Stimulated activated CD4-positive, alpha-beta T cell treated with anti-CD3 and anti-CD28 coated beads, TNF-alpha, amount 100 ng/mL, for 1 hour (primary cell): ENCODE measurements around the gene UGT1A4.

ENCODE experiments used
- DNase-seq, 3 donors: peaks; one replicate each; pipeline ENCODE4 v3.0.0-alpha.2; 2020; ENCODE audit warnings: low read depth in 3 of 3, low spot score in 1 of 3

UGT1A4 gene

GRCh38 chr2:233718552-233718951 is at the start of gene UGT1A4:
UGT1A4 (plus strand) TSS chr2:233718736; CDS start chr2:233718821, 85 bp downstream.
- no peak for DNase-seq

GRCh38 chr2:233671290-233672161 is 47.0 kb upstream of the UGT1A4 start, which contains the start of gene UGT1A9:
UGT1A9 (plus strand) TSS chr2:233671898; CDS start chr2:233671935, 37 bp downstream.
- no peak for DNase-seq

- no peak for DNase-seq
Measured at GRCh38 chr2:233672886-233673285, 45.6 kb upstream of the UGT1A4 start.

GRCh38 chr2:233673896-233674295 is 44.6 kb upstream of the UGT1A4 start:
- no peak for DNase-seq

- DNase-seq: no peak
Measured at GRCh38 chr2:233674314-233674713, 44.2 kb upstream of the UGT1A4 start.

GRCh38 chr2:233674995-233675394 is 43.5 kb upstream of the UGT1A4 start:
- DNase-seq: no peak

- DNase-seq: no peak
Measured at GRCh38 chr2:233676046-233676445, 42.5 kb upstream of the UGT1A4 start.

GRCh38 chr2:233679196-233679595 is 39.3 kb upstream of the UGT1A4 start:
- DNase-seq: no peak

GRCh38 chr2:233680361-233681045 is 38.0 kb upstream of the UGT1A4 start:
- no peak for DNase-seq

- DNase-seq: no peak
Measured at GRCh38 chr2:233681521-233682099, 36.9 kb upstream of the UGT1A4 start, which contains the start of gene UGT1A7. UGT1A7 (plus strand) TSS chr2:233681901; CDS start chr2:233681938, 37 bp downstream.

GRCh38 chr2:233684640-233685039 is 33.9 kb upstream of the UGT1A4 start:
- no peak for DNase-seq

GRCh38 chr2:233686928-233687327 is 31.6 kb upstream of the UGT1A4 start:
- no peak for DNase-seq

- DNase-seq: no peak
Measured at GRCh38 chr2:233688341-233688740, 30.2 kb upstream of the UGT1A4 start.

- no peak for DNase-seq
Measured at GRCh38 chr2:233689031-233689430, 29.5 kb upstream of the UGT1A4 start.

- no peak for DNase-seq
Measured at GRCh38 chr2:233689501-233689900, 29.0 kb upstream of the UGT1A4 start.

- DNase-seq: no peak
Measured at GRCh38 chr2:233690444-233690843, 28.1 kb upstream of the UGT1A4 start.

- no peak for DNase-seq
Measured at GRCh38 chr2:233691443-233692433, 26.8 kb upstream of the UGT1A4 start.

- no peak for DNase-seq
Measured at GRCh38 chr2:233692648-233693047, 25.9 kb upstream of the UGT1A4 start, which contains the start of gene UGT1A6. UGT1A6 (plus strand) TSS chr2:233692890; CDS start chr2:233693005, 115 bp downstream.

- DNase-seq: no peak
Measured at GRCh38 chr2:233693963-233694362, 24.6 kb upstream of the UGT1A4 start.

- no peak for DNase-seq
Measured at GRCh38 chr2:233698740-233699139, 19.8 kb upstream of the UGT1A4 start.
